HL-60 (cell line): ENCODE measurements around the gene TTC21A.

Source experiments
- GABPA ChIP-seq: IDR thresholded peaks from 2 replicates; pipeline ENCODE4 v1.6.1; 2012; ENCODE audit warnings: low read depth
- POLR2AphosphoS5 ChIP-seq: IDR thresholded peaks from 2 replicates; pipeline ENCODE4 v1.6.1; 2012; ENCODE audit warnings: low read depth
- SPI1 ChIP-seq: IDR thresholded peaks from 2 replicates; pipeline ENCODE4 v1.6.1; 2012; ENCODE audit warnings: low read depth, mild to moderate bottlenecking, borderline replicate concordance
- TF ChIP-seq, protein P1 (sequence below): IDR thresholded peaks from one replicate; pipeline ENCODE4 v1.5.1; 2011; ENCODE audit warnings: low read length, control low read depth, inconsistent platforms; ENCODE audit not compliant: insufficient read depth
- TF ChIP-seq, protein P2 (sequence below): IDR thresholded peaks from 2 replicates; pipeline ENCODE4 v1.6.1; 2012; ENCODE audit warnings: low read depth; ENCODE audit not compliant: insufficient replicate concordance

DNA sequence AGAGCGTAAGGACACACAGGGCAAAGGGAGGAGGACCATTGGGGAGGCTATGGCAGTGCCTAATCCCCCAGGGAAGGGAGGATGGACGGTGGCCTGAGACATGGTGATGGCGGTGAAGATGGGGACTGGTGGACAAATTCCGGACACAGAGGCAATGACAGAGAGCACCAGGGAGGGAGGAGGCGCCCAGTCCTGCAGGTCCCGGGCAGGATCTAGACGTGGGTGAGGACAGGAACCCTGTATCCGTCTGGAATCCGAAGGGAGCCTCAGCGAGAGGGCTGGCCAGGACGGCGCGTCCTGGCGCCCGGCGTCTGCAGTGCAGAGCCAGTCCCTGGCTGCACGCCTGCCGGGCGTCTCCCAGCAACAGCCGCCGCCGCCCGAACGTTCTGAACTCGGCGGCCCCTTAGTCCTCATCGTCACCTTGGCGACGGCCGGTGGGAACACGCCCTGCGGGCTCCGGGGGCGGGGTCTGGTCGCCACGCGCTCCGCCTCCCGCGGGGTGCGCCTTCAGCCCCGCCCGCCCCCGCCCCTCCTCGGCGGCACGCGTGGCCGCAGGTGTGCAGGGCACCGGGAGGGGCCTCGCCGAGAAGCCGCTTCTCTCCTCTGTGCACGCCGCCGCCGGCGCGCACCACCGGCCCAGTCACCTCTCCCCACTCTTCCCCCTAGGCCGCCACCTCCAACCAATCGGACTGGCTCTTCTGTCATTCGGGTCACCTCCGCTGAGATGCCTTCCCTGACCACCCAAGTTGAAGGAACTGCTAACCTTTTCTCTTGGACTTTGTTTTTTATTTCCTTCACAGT lies 73.3 kb downstream of the TTC21A start:
- TF ChIP-seq, protein P1, sequence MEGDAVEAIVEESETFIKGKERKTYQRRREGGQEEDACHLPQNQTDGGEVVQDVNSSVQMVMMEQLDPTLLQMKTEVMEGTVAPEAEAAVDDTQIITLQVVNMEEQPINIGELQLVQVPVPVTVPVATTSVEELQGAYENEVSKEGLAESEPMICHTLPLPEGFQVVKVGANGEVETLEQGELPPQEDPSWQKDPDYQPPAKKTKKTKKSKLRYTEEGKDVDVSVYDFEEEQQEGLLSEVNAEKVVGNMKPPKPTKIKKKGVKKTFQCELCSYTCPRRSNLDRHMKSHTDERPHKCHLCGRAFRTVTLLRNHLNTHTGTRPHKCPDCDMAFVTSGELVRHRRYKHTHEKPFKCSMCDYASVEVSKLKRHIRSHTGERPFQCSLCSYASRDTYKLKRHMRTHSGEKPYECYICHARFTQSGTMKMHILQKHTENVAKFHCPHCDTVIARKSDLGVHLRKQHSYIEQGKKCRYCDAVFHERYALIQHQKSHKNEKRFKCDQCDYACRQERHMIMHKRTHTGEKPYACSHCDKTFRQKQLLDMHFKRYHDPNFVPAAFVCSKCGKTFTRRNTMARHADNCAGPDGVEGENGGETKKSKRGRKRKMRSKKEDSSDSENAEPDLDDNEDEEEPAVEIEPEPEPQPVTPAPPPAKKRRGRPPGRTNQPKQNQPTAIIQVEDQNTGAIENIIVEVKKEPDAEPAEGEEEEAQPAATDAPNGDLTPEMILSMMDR, result no peak
- TF ChIP-seq POLR2AphosphoS5 (no peak), GABPA (no peak), SPI1 (no peak)
- TF ChIP-seq, protein P2, sequence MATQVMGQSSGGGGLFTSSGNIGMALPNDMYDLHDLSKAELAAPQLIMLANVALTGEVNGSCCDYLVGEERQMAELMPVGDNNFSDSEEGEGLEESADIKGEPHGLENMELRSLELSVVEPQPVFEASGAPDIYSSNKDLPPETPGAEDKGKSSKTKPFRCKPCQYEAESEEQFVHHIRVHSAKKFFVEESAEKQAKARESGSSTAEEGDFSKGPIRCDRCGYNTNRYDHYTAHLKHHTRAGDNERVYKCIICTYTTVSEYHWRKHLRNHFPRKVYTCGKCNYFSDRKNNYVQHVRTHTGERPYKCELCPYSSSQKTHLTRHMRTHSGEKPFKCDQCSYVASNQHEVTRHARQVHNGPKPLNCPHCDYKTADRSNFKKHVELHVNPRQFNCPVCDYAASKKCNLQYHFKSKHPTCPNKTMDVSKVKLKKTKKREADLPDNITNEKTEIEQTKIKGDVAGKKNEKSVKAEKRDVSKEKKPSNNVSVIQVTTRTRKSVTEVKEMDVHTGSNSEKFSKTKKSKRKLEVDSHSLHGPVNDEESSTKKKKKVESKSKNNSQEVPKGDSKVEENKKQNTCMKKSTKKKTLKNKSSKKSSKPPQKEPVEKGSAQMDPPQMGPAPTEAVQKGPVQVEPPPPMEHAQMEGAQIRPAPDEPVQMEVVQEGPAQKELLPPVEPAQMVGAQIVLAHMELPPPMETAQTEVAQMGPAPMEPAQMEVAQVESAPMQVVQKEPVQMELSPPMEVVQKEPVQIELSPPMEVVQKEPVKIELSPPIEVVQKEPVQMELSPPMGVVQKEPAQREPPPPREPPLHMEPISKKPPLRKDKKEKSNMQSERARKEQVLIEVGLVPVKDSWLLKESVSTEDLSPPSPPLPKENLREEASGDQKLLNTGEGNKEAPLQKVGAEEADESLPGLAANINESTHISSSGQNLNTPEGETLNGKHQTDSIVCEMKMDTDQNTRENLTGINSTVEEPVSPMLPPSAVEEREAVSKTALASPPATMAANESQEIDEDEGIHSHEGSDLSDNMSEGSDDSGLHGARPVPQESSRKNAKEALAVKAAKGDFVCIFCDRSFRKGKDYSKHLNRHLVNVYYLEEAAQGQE, result no peak
